ENCODE data around the gene HRH3. TPM values are rescaled to one million over a fixed set of nuclear protein-coding genes. Genes with fewer than 3 reads are reported as not detected.

HRH3 gene
- total RNA-seq, 3 donors from 2014 or later = 0.09 TPM; not detected in 2

DNA sequence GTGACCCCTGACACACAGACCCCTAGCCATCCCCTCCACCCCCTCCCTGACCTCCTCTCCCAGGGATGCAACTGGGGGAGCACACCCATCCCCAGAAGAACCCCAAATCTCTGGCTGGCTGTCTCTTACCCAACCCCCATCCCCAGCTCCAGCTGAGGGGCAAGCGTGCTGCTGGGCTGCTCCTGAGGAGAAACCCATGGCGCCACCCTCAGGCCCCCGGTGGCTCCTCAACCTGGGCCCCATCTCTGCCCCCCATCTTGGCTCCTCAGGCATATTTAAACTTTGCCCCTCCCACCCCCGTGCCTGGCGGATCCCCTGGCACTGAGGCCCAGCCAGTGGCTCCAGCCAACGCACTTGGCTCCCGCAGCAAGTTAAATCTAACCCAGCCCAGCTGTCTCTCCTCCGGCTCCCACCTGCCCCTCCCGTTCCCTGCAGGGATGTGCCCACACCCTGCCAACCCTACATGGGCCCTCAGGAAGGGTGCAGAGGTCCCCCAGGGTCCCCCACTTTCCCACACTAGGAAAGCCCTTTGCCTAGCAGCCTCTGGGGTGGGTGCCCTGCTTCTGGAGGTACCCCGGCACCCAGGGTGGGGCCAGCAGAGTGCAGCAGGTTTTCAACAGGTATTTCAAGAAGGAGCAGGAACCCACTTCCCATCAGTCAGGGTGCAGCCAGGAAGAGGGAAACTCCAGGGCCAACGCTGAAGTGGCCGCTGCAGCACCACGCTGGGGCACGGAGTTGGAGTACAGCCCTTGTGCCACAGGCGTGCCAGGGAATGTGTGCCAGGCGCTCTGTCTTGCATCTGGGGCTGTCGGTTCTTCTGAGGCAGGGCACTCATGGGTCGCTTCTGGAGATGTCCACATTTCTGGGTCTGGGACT is 12.9 kb upstream of the HRH3 start:
- H3K36me3 ChIP-seq (ENCODE audit: low read depth) = no peaks in the 10 kb centered on the region
- intact Hi-C loops (cut with DNase I, micrococcal nuclease) = no loop called here
- DNase-seq (no peak), ATAC-seq (no peak)
- no peaks in the 10 kb centered on the region for H3K9me3 ChIP-seq
- TF ChIP-seq, protein P1, sequence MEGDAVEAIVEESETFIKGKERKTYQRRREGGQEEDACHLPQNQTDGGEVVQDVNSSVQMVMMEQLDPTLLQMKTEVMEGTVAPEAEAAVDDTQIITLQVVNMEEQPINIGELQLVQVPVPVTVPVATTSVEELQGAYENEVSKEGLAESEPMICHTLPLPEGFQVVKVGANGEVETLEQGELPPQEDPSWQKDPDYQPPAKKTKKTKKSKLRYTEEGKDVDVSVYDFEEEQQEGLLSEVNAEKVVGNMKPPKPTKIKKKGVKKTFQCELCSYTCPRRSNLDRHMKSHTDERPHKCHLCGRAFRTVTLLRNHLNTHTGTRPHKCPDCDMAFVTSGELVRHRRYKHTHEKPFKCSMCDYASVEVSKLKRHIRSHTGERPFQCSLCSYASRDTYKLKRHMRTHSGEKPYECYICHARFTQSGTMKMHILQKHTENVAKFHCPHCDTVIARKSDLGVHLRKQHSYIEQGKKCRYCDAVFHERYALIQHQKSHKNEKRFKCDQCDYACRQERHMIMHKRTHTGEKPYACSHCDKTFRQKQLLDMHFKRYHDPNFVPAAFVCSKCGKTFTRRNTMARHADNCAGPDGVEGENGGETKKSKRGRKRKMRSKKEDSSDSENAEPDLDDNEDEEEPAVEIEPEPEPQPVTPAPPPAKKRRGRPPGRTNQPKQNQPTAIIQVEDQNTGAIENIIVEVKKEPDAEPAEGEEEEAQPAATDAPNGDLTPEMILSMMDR (IDR thresholded peaks at IDR 0.05) = no peak
- H3K4me3 ChIP-seq = no peak overlapping the region
- no peaks in the 10 kb centered on the region for H3K4me1 ChIP-seq (ENCODE audit: low read depth)

DNA sequence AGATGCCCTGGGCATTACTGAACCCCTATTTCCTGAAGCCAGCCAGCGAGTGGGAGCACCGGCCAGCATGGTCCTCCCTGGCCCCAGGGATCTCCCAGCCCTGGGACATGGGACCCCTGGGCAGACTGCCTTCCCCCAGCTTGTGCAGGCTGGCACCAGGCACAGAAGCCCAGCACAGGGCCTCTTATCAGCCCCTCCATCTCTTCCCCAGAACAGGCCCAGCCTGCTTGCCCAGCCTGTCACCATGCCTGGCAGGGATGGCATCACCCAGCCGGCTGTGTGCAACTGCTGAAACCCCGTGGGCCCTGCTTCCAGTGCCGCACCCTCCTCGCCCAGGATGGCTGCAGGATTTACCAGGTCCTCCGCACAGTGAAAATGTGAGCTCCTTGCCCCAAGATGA is 12.1 kb upstream of the HRH3 start:
- no peak for DNase-seq
- H3K4me1 ChIP-seq (ENCODE audit: low read depth) = no peaks in the 10 kb centered on the region
- ATAC-seq = no peak
- TF ChIP-seq, protein P1 (IDR thresholded peaks at IDR 0.05) = no peak
- no peaks in the 10 kb centered on the region for H3K36me3 ChIP-seq (ENCODE audit: low read depth)
- intact Hi-C loops (cut with DNase I, micrococcal nuclease) = no loop called here
- H3K9me3 ChIP-seq = no peaks in the 10 kb centered on the region
- no peak overlapping the region for H3K4me3 ChIP-seq

DNA sequence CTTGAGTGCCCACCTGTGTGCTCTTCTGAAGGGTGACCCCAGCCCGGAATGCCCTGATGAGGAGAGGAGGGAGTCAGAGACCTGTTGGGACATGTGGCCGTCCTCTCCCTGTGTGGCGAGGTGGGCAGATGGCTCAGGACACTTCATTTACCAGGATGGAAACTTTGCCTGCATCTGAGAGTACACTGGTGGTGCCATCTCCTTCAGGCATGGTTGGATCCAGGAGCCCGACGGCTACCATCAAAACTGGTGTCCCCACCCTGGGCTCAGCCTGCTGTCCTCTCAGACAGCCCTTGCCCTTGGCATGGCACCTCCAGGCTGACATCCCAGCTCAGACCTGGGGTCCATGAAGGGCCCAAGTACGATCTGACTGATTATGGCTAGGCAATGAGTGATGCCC is 11.2 kb upstream of the HRH3 start:
- Histone ChIP-seq H3K36me3 (ENCODE audit: low read depth) (no peaks in the 10 kb centered on the region), H3K4me3 (no peak overlapping the region), H3K4me1 (ENCODE audit: low read depth) (no peaks in the 10 kb centered on the region), H3K9me3 (no peaks in the 10 kb centered on the region)
- ATAC-seq = no peak
- no peak for DNase-seq
- TF ChIP-seq, protein P1 (IDR thresholded peaks at IDR 0.05) = no peak
- intact Hi-C loops (cut with DNase I, micrococcal nuclease) = no loop called here

DNA sequence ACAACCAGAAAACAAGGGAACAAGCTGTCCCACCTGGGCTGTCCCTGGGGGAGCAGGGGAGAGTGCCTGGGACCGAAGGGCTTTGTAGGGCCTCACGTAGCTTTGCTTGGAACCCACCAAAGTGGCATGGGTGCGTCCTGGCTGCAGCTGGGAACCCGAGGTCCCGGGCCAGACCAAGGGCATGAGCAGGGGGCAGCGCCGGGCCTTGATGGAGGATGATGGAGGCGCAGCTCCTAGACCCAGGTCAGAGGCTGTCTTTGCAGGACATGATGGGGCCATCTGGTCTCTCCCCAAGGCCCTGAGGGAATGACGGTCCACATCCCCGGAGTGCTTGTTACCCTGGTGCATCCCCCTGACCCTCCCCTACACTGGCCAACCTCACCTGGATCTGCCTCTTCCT is 10.6 kb upstream of the HRH3 start:
- no peaks in the 10 kb centered on the region for H3K9me3 ChIP-seq
- TF ChIP-seq, protein P1 (IDR thresholded peaks at IDR 0.05) = no peak
- no peaks in the 10 kb centered on the region for H3K4me1 ChIP-seq (ENCODE audit: low read depth)
- ATAC-seq (no peak), DNase-seq (no peak)
- H3K4me3 ChIP-seq = no peak overlapping the region
- H3K36me3 ChIP-seq (ENCODE audit: low read depth) = no peaks in the 10 kb centered on the region
- intact Hi-C loops (cut with DNase I, micrococcal nuclease) = no loop called here

DNA sequence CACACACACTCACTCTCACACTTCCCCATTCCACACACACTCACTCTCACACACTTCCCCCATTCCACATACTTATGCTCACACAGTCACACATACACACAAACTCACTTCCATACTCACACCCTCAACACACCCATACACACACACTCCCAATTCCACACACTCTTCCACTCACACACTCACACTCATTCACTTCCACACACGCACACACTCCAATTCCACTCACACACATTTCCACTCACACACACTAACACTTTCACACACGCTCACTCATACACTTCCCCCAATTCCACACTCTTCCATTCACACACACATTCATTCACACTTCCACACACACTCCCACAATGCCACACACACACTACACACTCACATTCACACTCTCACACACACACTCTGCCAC is 10.2 kb upstream of the HRH3 start:
- H3K36me3 ChIP-seq (ENCODE audit: low read depth) = no peaks in the 10 kb centered on the region
- ATAC-seq = no peak
- H3K4me1 ChIP-seq (ENCODE audit: low read depth) = no peaks in the 10 kb centered on the region
- no peak overlapping the region for H3K4me3 ChIP-seq
- no peak for DNase-seq
- no peaks in the 10 kb centered on the region for H3K9me3 ChIP-seq
- TF ChIP-seq, protein P1 (IDR thresholded peaks at IDR 0.05) = no peak
- intact Hi-C loops (cut with DNase I, micrococcal nuclease) = no loop called here

Measured in mucosa of descending colon (tissue), 3 donors.